Thymus (tissue), 11 donors: ENCODE results near the gene REV3L. TPM values are rescaled to one million over a fixed set of nuclear protein-coding genes. Genes with fewer than 3 reads are reported as not detected.

Experiments
- DNase-seq, 9 donors: peaks; one replicate each; pipeline ENCODE4 v3.0.0-alpha.2; 2013; ENCODE audit warnings: low spot score in 9 of 9, low read depth in 6 of 9, missing footprints in 1 of 9
- H3K27ac ChIP-seq, 2 donors: one replicate each; pipeline ENCODE4 v1.5.1; 2013; ENCODE audit warnings: control low read depth in 1 of 2, low read depth in 1 of 2, low read length in 1 of 2, mild to moderate bottlenecking in 1 of 2, moderate library complexity in 1 of 2
- H3K27me3 ChIP-seq, 2 donors: one replicate each; pipeline ENCODE4 v1.5.1; 2013; ENCODE audit warnings: low read length in 1 of 2; ENCODE audit not compliant: control insufficient read depth in 2 of 2, insufficient read depth in 1 of 2
- H3K36me3 ChIP-seq, 2 donors: one replicate each; pipeline ENCODE4 v1.5.1; 2013; ENCODE audit warnings: low read length in 1 of 2, mild to moderate bottlenecking in 1 of 2, moderate library complexity in 1 of 2; ENCODE audit not compliant: control insufficient read depth in 2 of 2, insufficient read depth in 2 of 2
- H3K4me1 ChIP-seq, 2 donors: one replicate each; pipeline ENCODE4 v1.5.1; 2013; ENCODE audit warnings: low read length in 2 of 2; ENCODE audit not compliant: control insufficient read depth in 2 of 2, insufficient read depth in 2 of 2
- H3K4me3 ChIP-seq, 2 donors: one replicate each; pipeline ENCODE4 v1.5.1; 2013; ENCODE audit warnings: low read length in 2 of 2, control low read depth in 1 of 2, mild to moderate bottlenecking in 1 of 2
- H3K9me3 ChIP-seq, 2 donors: one replicate each; pipeline ENCODE4 v1.5.1; 2013; ENCODE audit warnings: low read length in 1 of 2, mild to moderate bottlenecking in 1 of 2; ENCODE audit not compliant: control insufficient read depth in 2 of 2, insufficient read depth in 1 of 2
- WGBS: extraction: QIAGEN DNeasy Blood & Tissue Kit; methylation state at CpG from one replicate; pipeline ENCODE4 v1.1.7; 2013; 5-methylcytosine and 5-hydroxymethylcytosine counted together
- polyA plus RNA-seq: library from polyadenylated mRNA; stranded (reverse); fragments of 200-250 nt; gene quantifications from one replicate; pipeline ENCODE4 v1.2.3, GENCODE V29; 2013
- total RNA-seq: library from RNA; stranded (reverse); fragments of 120-200 nt; gene quantifications from one replicate; pipeline ENCODE4 v1.2.4, GENCODE V29; 2013
- donor health status: healthy.

Gene REV3L
- total and polyA plus RNA-seq, 2 donors, result 21.2 to 29.4 TPM

- WGBS, result 93% methylated on average over 2 of the region's 2 CpGs
- H3K36me3 ChIP-seq, result peaks cover 5 to 12% of the 10 kb centered on the region in 2 donors
- no peaks in the 10 kb centered on the region for H3K27me3 ChIP-seq
- H3K4me3 ChIP-seq, result no peak overlapping the region
- H3K4me1 ChIP-seq, result peaks cover 15 to 25% of the 10 kb centered on the region in 2 donors
- DNase-seq, result no peak
- H3K27ac ChIP-seq, result peak overlapping the region; percentile 42 to 76
- no peaks in the 10 kb centered on the region for H3K9me3 ChIP-seq
Measured at GRCh38 chr6:111486475-111486874, 3.5 kb upstream of the REV3L start.

DNA sequence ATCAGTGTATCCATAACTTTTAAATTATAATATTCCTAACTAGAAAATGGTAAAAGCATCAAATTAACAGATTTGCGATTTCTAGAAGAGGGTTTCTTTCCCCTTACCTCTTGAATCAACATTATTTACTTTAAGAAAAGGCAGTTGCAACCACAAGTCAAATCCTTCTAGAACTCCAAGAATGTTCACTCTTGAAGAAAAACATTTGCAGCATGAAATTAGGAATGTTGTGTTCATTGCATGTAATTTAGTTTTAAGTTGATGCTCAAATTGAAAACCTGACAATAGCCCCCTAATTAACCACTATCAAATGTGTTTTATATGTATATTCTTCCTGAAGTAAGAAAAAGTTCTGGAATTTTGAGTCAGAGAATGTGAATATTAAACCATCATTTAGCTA, 2.3 kb upstream of the REV3L start:
- Histone ChIP-seq H3K9me3 (no peaks in the 10 kb centered on the region), H3K27ac (peak overlapping the region in 1 of 2 donors; percentile 99), H3K36me3 (peaks cover 5 to 9% of the 10 kb centered on the region in 2 donors), H3K4me1 (peaks cover 15 to 25% of the 10 kb centered on the region in 2 donors), H3K4me3 (no peak overlapping the region), H3K27me3 (no peaks in the 10 kb centered on the region)
- DNase-seq, result no peak
- 99% methylated on average over 1 of the region's 1 CpG for WGBS

DNA sequence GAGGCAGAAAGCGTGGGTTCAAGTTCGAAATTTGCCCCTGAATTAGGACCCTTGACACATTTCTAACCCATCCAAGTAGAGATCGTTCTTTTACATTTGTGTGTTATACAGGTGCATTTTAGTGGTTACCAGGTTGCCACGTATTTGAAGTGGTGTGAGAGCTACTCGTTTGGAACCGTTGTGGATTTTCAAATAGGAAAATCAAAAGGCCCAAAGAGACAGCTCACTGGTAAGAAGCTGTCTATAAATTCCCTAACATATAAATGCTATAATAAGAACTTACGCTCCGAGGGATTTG, 1.6 kb upstream of the REV3L start:
- peaks cover 5 to 9% of the 10 kb centered on the region in 2 donors for H3K36me3 ChIP-seq
- H3K9me3 ChIP-seq, result no peaks in the 10 kb centered on the region
- peaks cover 15 to 26% of the 10 kb centered on the region in 2 donors for H3K4me1 ChIP-seq
- H3K27ac ChIP-seq, result peak overlapping the region; percentile 99
- 18% methylated on average over 8 of the region's 8 CpGs for WGBS
- H3K27me3 ChIP-seq, result no peaks in the 10 kb centered on the region
- peak in 4 of 9 donors; percentile 32 to 73 (median 50) for DNase-seq
- H3K4me3 ChIP-seq, result peak overlapping the region; percentile 87 to 97

DNA sequence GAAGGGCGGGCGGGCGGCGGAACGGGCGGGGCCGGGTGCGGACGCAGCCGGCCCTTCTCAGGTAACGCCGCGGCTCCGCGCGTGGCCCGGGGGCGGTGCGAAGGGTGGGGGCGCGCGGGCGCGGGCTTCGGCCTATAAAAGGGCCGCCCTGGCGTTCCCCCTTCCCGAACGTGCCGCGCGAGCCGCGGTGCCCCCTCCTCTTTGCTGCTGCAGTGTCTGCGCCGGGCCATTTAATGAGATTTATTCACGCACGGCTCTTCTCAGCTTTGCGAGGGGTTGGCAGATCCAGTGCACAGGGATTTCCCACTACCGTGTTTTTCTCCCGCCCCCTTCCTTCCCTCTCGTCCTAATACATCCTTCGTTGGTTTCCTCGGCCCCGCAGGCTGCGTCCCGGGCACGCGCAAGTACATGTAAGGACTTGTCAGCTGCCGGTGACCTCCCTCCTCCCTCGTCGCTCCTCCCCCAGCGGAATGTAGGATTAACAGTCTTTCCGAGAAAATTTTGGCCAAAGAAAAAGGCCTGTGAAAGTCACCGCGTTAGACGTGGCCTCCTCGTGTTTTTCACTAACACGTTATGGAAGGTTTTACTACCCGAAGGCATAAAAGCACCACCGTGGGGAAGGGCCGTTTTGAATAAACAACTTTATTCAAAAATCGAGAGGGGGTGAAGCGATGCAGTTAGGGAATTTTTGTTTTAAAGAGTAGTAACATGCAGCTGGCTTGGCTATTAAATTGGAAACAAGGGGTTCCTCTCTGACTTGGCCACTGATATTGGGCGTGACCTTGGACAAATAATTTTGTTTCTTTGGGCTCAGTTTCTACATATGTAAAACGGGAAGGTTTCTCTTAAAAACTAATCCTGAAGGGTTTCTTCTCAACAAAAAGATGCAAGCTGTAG, 966 bp upstream of the REV3L start:
- peak in 6 of 9 donors; percentile 65 to 88 (median 74) for DNase-seq
- Histone ChIP-seq H3K27ac (peak overlapping the region; percentile 99), H3K36me3 (peaks cover 5 to 9% of the 10 kb centered on the region in 2 donors), H3K9me3 (no peaks in the 10 kb centered on the region), H3K27me3 (no peaks in the 10 kb centered on the region), H3K4me1 (peaks cover 15 to 29% of the 10 kb centered on the region in 2 donors), H3K4me3 (peak overlapping the region; percentile 87 to 97)
- WGBS, result under 1% methylated on average over 66 of the region's 66 CpGs

GRCh38 chr6:111482188-111482958, 645 bp downstream of the REV3L start:
- H3K4me1 ChIP-seq, result peaks cover 10 to 26% of the 10 kb centered on the region in 2 donors
- under 1% methylated on average over 88 of the region's 88 CpGs for WGBS
- DNase-seq, result peak in 7 of 9 donors; percentile 34 to 71 (median 49)

GRCh38 chr6:111481836-111482187, 1.2 kb downstream of the REV3L start:
- 3% methylated on average over 8 of the region's 8 CpGs for WGBS
- no peaks in the 10 kb centered on the region for H3K9me3 ChIP-seq
- peaks cover 6 to 23% of the 10 kb centered on the region in 2 donors for H3K4me1 ChIP-seq
- H3K4me3 ChIP-seq, result peak overlapping the region; percentile 87 to 97
- no peaks in the 10 kb centered on the region for H3K27me3 ChIP-seq
- H3K36me3 ChIP-seq, result peaks cover 0 to 6% of the 10 kb centered on the region in 2 donors
- H3K27ac ChIP-seq, result peak overlapping the region; percentile 99
- DNase-seq, result peak in 1 of 9 donors; percentile 40

More at GRCh38 chr6:111482188-111482958, 645 bp downstream of the REV3L start:
- Histone ChIP-seq H3K9me3 (no peaks in the 10 kb centered on the region), H3K4me3 (peak overlapping the region; percentile 87 to 97), H3K36me3 (peaks cover 0 to 6% of the 10 kb centered on the region in 2 donors), H3K27me3 (no peaks in the 10 kb centered on the region), H3K27ac (peak overlapping the region; percentile 99)

- Histone ChIP-seq H3K4me1 (peaks cover 3 to 19% of the 10 kb centered on the region in 2 donors), H3K27me3 (no peaks in the 10 kb centered on the region), H3K4me3 (peak overlapping the region; percentile 87 to 97), H3K9me3 (no peaks in the 10 kb centered on the region), H3K27ac (peak overlapping the region in 1 of 2 donors; percentile 99), H3K36me3 (peaks cover 0 to 3% of the 10 kb centered on the region in 2 donors)
- DNase-seq, result no peak
- 75% methylated on average over 6 of the region's 6 CpGs for WGBS
Measured at GRCh38 chr6:111480988-111481822, 1.8 kb downstream of the REV3L start.

- Histone ChIP-seq H3K9me3 (no peaks in the 10 kb centered on the region), H3K4me1 (peaks cover 3 to 15% of the 10 kb centered on the region in 2 donors), H3K36me3 (no peaks in the 10 kb centered on the region), H3K27ac (no peak overlapping the region), H3K4me3 (no peak overlapping the region), H3K27me3 (no peaks in the 10 kb centered on the region)
- DNase-seq, result peak in 5 of 9 donors; percentile 36 to 74 (median 50)
- 51% methylated on average over 1 of the region's 1 CpG for WGBS
Measured at GRCh38 chr6:111478749-111479148, 4.3 kb downstream of the REV3L start.
